Osteoblast (primary cell): Measurements from ENCODE around the gene ARFGEF2. TPM values are rescaled to one million over a fixed set of nuclear protein-coding genes. Genes with fewer than 3 reads are reported as not detected.

ENCODE experiments used
- DNase-seq: peaks from one replicate; pipeline ENCODE4 v3.0.0; 2011; ENCODE audit warnings: low spot score, mixed read lengths; ENCODE audit not compliant: insufficient read length; ENCODE audit errors: missing footprints
- H2AFZ ChIP-seq: 2 replicates; pipeline ENCODE4 v1.6.0; 2011; ENCODE audit warnings: mild to moderate bottlenecking, low read length
- H3K27ac ChIP-seq: 2 replicates; pipeline ENCODE4 v1.5.1; 2011; ENCODE audit warnings: mild to moderate bottlenecking, low read depth, low read length, moderate library complexity
- H3K27me3 ChIP-seq: 2 replicates; pipeline ENCODE4 v1.6.0; 2012; ENCODE audit warnings: mild to moderate bottlenecking, control low read depth, inconsistent platforms, low read length, moderate library complexity; ENCODE audit not compliant: insufficient read depth
- H3K36me3 ChIP-seq: 2 replicates; pipeline ENCODE4 v1.5.1; 2011; ENCODE audit warnings: mild to moderate bottlenecking, low read length, control low read depth, moderate library complexity; ENCODE audit not compliant: insufficient read depth
- H3K4me1 ChIP-seq: 2 replicates; pipeline ENCODE4 v1.5.1; 2011; ENCODE audit warnings: mild to moderate bottlenecking, low read length, control low read depth, moderate library complexity; ENCODE audit not compliant: insufficient read depth
- H3K4me2 ChIP-seq: 2 replicates; pipeline ENCODE4 v1.6.0; 2011; ENCODE audit warnings: mild to moderate bottlenecking, low read length; ENCODE audit not compliant: insufficient read depth
- H3K4me3 ChIP-seq: fragments of 200-600 bp; sonication (generic); 3 replicates; pipeline ENCODE4 v1.5.1; 2012; ENCODE audit warnings: mild to moderate bottlenecking, low read length, inconsistent platforms; ENCODE audit not compliant: insufficient read depth
- H3K79me2 ChIP-seq: 2 replicates; pipeline ENCODE4 v1.6.0; 2012; ENCODE audit warnings: mild to moderate bottlenecking, low read length, control low read depth, inconsistent platforms; ENCODE audit not compliant: insufficient read depth
- H3K9me3 ChIP-seq: 2 replicates; pipeline ENCODE4 v1.5.1; 2011; ENCODE audit warnings: low read depth, low read length, control low read depth
- H4K20me1 ChIP-seq: 2 replicates; pipeline ENCODE4 v1.6.0; 2012; ENCODE audit warnings: mild to moderate bottlenecking, low read length, control low read depth; ENCODE audit not compliant: insufficient read depth
- CTCF ChIP-seq: IDR thresholded peaks from 2 replicates; pipeline ENCODE4 v1.5.1; 2011; ENCODE audit warnings: mild to moderate bottlenecking, low read depth, low read length, moderate library complexity; ENCODE audit errors: extremely low read depth
- total RNA-seq: library from RNA; depleted of rRNA; stranded (reverse); fragments of >200 nt; gene quantifications from 2 replicates; pipeline ENCODE4 v1.2.3, GENCODE V29; 2012

The ARFGEF2 gene
- total RNA-seq, 1 donor = 42.0 TPM

- Histone ChIP-seq H3K79me2 (no peaks in the 10 kb centered on the region), H3K4me3 (no peak overlapping the region), H3K36me3 (no peaks in the 10 kb centered on the region), H3K4me2 (no peak overlapping the region), H4K20me1 (no peaks in the 10 kb centered on the region), H3K9me3 (no peaks in the 10 kb centered on the region), H2AFZ (no peak overlapping the region), H3K27ac (no peak overlapping the region), H3K27me3 (no peaks in the 10 kb centered on the region), H3K4me1 (no peaks in the 10 kb centered on the region)
- no peak for DNase-seq
- TF ChIP-seq CTCF = no peak
Measured at GRCh38 chr20:48910347-48910781, 11.1 kb upstream of the ARFGEF2 start.

GRCh38 chr20:48912065-48912464, 9.4 kb upstream of the ARFGEF2 start:
- no peak for TF ChIP-seq CTCF
- Histone ChIP-seq H3K4me1 (no peaks in the 10 kb centered on the region), H3K36me3 (no peaks in the 10 kb centered on the region), H2AFZ (no peak overlapping the region), H3K4me3 (no peak overlapping the region), H3K79me2 (no peaks in the 10 kb centered on the region), H3K27ac (no peak overlapping the region), H4K20me1 (no peaks in the 10 kb centered on the region), H3K27me3 (no peaks in the 10 kb centered on the region), H3K4me2 (no peak overlapping the region), H3K9me3 (no peaks in the 10 kb centered on the region)
- DNase-seq = no peak

GRCh38 chr20:48916699-48917098, 4.8 kb upstream of the ARFGEF2 start:
- Histone ChIP-seq H3K79me2 (peaks cover 11% of the 10 kb centered on the region), H3K9me3 (no peaks in the 10 kb centered on the region), H3K4me3 (no peak overlapping the region), H2AFZ (no peak overlapping the region), H3K27me3 (peaks cover 4% of the 10 kb centered on the region), H3K4me2 (no peak overlapping the region), H3K36me3 (no peaks in the 10 kb centered on the region), H3K27ac (no peak overlapping the region), H4K20me1 (no peaks in the 10 kb centered on the region), H3K4me1 (peaks cover 7% of the 10 kb centered on the region)
- TF ChIP-seq CTCF = no peak
- DNase-seq = no peak

- H3K27me3 ChIP-seq = peaks cover 4% of the 10 kb centered on the region
- no peak for DNase-seq
- no peaks in the 10 kb centered on the region for H3K36me3 ChIP-seq
- H3K27ac ChIP-seq = no peak overlapping the region
- peaks cover 27% of the 10 kb centered on the region for H3K4me1 ChIP-seq
- no peak overlapping the region for H3K4me3 ChIP-seq
- no peaks in the 10 kb centered on the region for H3K9me3 ChIP-seq
- no peak for TF ChIP-seq CTCF
- no peak overlapping the region for H3K4me2 ChIP-seq
- H4K20me1 ChIP-seq = peaks cover 6% of the 10 kb centered on the region
- H3K79me2 ChIP-seq = peaks cover 38% of the 10 kb centered on the region
- H2AFZ ChIP-seq = no peak overlapping the region
Measured at GRCh38 chr20:48919336-48919881, 2.1 kb upstream of the ARFGEF2 start.
